Erythroblast (primary cell): ENCODE data around the gene IL17REL.

Experiments
- DNase-seq, 2 experiments: peaks; one replicate each; lab custom pipeline; 2025; lab: John Stamatoyannopoulos, UW
- GATA1 ChIP-seq: IDR thresholded peaks from 2 replicates; pipeline ENCODE4 v1.6.1; 2011; ENCODE audit warnings: low read depth, mild to moderate bottlenecking, control low read depth, low read length, moderate library complexity
- POLR2A ChIP-seq: IDR thresholded peaks from 2 replicates; pipeline ENCODE4 v1.6.1; 2011; ENCODE audit warnings: mild to moderate bottlenecking, low read length

The IL17REL gene

GRCh38 chr22:50010676-50011446 is 1.7 kb downstream of the IL17REL start:
- no peak for DNase-seq

GRCh38 chr22:50009765-50010675 is 2.5 kb downstream of the IL17REL start:
- no peak for TF ChIP-seq GATA1
- TF ChIP-seq POLR2A, result no peak
- DNase-seq, result no peak

More at GRCh38 chr22:50010676-50011446, 1.7 kb downstream of the IL17REL start:
- TF ChIP-seq POLR2A (no peak), GATA1 (no peak)

DNA sequence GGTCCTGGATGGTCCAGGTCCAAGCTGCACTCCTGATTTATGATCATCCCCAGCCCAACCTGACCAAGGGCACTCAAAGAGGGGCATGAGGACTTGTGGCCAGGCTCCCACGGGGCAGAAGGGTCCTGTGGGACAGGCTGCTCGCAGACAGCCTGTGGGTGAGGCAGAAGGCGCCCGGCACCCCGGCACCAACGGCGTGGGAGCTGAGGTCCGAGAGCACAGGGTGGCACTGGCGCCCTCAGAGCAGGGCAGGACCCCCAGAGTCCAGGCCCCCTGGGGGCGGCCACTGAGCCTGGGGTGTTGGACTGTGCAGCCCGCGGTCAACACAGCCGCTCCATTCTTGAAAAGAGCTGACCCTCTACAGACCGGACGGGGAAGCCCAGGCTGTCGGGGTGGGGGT is 3.3 kb downstream of the IL17REL start:
- no peak for DNase-seq
- TF ChIP-seq POLR2A, result no peak
- TF ChIP-seq GATA1, result no peak

- no peak for DNase-seq
- no peak for TF ChIP-seq GATA1
- no peak for TF ChIP-seq POLR2A
Observed at GRCh38 chr22:50008151-50009040, 4.2 kb downstream of the IL17REL start.

- no peak for TF ChIP-seq POLR2A
- TF ChIP-seq GATA1, result no peak
- no peak for DNase-seq
Observed at GRCh38 chr22:50007057-50007511, 5.5 kb downstream of the IL17REL start.

DNA sequence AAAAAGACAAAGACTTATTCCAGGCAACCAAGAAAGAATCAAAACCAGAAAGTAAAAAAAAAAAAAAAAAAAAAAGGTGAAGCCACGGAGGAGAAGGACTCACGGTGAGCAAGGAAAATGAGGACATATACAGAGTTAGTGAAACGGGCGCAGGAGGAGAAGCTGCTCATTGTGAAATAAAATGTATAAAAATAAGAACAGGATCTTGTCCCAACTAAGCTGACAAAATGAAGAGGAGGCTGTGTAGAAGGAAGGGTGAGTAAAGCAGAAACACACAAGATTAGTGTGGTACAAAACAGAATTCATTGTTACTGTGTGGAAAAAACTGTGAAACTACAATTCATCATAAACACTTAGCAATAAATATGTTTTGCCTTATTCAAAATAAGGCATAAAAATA is 7.6 kb downstream of the IL17REL start:
- no peak for DNase-seq
- TF ChIP-seq POLR2A, result no peak

GRCh38 chr22:50002791-50003190 is 9.8 kb downstream of the IL17REL start:
- DNase-seq, result no peak
- TF ChIP-seq POLR2A (no peak), GATA1 (no peak)

DNA sequence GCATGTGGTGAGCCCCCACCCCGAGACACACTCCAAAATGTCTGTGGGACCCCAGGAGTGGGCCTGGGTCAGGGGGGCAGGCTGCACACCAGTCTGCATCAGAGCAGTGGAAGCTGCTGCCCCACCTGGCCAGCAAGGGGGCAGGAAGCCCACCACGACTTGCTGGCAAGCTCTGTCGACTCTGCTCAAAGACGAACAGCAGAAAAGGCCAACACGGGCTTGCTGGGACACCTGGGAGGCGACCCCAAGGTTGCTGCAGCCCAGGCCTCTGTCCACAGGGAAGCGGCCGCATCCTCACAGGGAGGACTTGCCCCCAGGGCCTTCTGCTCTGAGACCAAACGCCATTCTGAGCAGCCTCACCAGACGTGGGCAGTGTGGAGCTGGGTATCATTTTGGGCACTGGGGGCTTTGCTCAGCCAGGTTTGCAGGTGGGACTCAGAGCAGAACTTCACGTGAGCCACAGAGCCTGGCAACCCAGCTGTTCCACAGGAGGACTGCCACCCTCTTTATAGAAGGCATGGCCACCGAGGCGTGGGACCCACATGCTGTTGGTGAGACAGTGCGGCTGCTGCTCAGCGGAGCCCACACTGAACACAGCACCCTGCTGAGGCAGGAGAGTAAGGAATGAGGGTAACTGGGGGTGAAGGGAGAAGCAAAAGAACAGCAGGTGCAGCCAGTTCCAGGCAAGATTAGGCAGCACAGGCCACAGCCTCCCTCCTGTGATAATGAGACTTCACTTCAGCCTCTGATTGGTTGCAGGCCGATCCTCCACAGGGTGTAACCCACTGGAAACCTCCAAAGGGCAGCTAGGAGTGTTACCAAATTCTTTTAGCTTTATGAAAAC is 11.0 kb downstream of the IL17REL start:
- TF ChIP-seq POLR2A (no peak), GATA1 (peak; percentile 68)
- peak; percentile 77 to 87 for DNase-seq

- DNase-seq, result no peak
- TF ChIP-seq GATA1 (no peak), POLR2A (no peak)
Observed at GRCh38 chr22:50000587-50001387, 11.8 kb downstream of the IL17REL start.

DNA sequence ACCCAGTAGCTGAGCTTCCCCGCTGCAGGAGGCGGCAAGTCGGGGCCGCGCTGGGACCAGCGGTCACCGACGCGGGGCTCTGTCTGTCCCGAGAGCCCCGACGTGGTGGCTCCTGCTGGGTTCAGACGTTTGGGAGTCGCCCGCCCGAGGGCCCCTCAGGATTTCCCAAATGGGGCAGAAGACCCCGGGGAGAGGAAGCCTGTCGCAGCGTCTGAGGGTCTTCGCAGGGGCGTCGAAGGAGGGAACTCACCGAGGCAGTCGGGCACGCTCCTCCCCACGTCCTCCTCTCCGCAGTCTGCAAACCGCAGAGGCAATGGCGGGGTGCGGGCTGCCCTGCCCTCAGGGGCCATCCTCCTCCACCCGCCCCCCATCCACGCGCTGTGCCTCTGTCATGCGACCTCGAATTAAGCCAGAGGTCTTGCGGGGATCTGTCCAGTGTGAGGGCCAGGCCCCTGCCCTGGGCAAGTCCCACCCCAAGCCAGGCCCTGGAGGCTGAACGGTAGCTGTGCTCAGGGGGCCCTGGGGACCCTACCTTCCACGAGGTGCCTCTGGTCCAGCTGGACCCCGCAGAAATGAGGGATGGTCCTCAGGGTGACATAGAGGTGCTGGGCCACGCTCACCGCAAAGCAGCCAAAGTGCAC is 12.5 kb downstream of the IL17REL start:
- TF ChIP-seq GATA1 (no peak), POLR2A (no peak)
- DNase-seq, result no peak
